ENCODE data around the gene NXN. TPM values are rescaled to one million over a fixed set of nuclear protein-coding genes. Genes with fewer than 3 reads are reported as not detected.

NXN gene
- total RNA-seq, 6 experiments from 2014 or later: 2.7 to 9.5 (median 8.0) TPM

DNA sequence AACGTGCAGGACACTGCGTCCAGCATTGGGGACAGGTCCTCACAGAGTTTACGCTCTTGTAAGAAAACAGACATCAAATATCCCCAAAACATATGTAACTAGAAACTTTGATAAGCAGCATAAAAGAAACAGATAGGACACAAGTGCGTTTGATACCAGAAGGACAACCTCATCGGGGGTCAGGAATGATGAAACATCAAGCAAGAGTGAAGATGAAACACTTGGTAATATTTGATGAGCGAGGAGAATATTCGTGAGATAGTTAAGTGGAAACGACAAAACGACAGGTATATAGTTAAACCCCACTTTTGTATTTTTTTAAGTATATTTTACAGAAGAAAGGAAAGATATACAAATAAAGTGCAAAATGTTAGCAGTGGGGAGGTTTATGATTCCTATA lies 55.9 kb downstream of the NXN start:
- H3K4me1 ChIP-seq: no peaks in the 10 kb centered on the region
- DNase-seq (no peak), ATAC-seq (no peak)
- no peak overlapping the region for H3K4me3 ChIP-seq
- no peaks in the 10 kb centered on the region for H3K27me3 ChIP-seq
- WGBS (ENCODE audit: insufficient coverage, low coverage, low lambda C conversion rate, missing lambda C conversion rate): 61% methylated on average over 9 of the region's 9 CpGs
- no peak overlapping the region for H3K27ac ChIP-seq
- intact Hi-C loops (cut with DNase I): no loop called here
- H3K9me3 ChIP-seq: no peaks in the 10 kb centered on the region
- no peak for TF ChIP-seq POLR2A (IDR thresholded peaks at IDR 0.05)
- TF ChIP-seq CTCF (IDR thresholded peaks at IDR 0.05): no peak
- H3K36me3 ChIP-seq: no peaks in the 10 kb centered on the region

DNA sequence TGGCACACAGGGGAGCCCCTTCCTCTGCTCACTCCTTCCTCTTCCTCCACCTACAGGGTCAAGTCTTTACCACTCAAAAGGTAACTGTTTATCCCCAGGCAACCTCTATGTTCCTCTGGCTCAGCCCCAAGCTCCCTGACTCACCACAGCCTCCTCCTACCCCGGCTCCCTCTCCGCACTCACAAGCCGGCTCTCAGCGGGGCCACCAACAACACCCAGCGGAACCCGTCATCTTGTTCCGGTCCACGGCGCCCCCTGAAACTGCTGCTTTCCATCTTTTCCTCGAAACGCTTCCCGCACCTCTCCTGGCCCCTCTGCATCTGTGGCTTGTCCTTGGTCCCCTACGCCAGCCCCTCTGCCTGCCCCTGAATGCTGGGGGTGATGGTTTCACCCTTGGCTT lies 58.4 kb downstream of the NXN start:
- no peak overlapping the region for H3K4me3 ChIP-seq
- no peaks in the 10 kb centered on the region for H3K9me3 ChIP-seq
- H3K4me1 ChIP-seq: no peaks in the 10 kb centered on the region
- 80% methylated on average over 2 of the region's 13 CpGs for WGBS (ENCODE audit: insufficient coverage, low coverage, low lambda C conversion rate, missing lambda C conversion rate)
- no peaks in the 10 kb centered on the region for H3K36me3 ChIP-seq
- TF ChIP-seq CTCF (IDR thresholded peaks at IDR 0.05): no peak
- no peak for TF ChIP-seq POLR2A (IDR thresholded peaks at IDR 0.05)
- ATAC-seq: no peak
- intact Hi-C loops (cut with DNase I): no loop called here
- DNase-seq: no peak
- H3K27ac ChIP-seq: no peak overlapping the region
- H3K27me3 ChIP-seq: no peaks in the 10 kb centered on the region

- H3K36me3 ChIP-seq: no peaks in the 10 kb centered on the region
- ATAC-seq: no peak
- H3K27ac ChIP-seq: no peak overlapping the region
- H3K4me1 ChIP-seq: no peaks in the 10 kb centered on the region
- no peaks in the 10 kb centered on the region for H3K27me3 ChIP-seq
- 79% methylated on average over 11 of the region's 16 CpGs for WGBS (ENCODE audit: insufficient coverage, low coverage, low lambda C conversion rate, missing lambda C conversion rate)
- no peaks in the 10 kb centered on the region for H3K9me3 ChIP-seq
- intact Hi-C loops (cut with DNase I): no loop called here
- DNase-seq: no peak
- TF ChIP-seq POLR2A (IDR thresholded peaks at IDR 0.05) (no peak), CTCF (IDR thresholded peaks at IDR 0.05) (no peak)
- H3K4me3 ChIP-seq: no peak overlapping the region
Observed at GRCh38 chr17:920190-920589, 59.4 kb downstream of the NXN start.

GRCh38 chr17:917941-918740 lies 61.4 kb downstream of the NXN start:
- Histone ChIP-seq H3K36me3 (no peaks in the 10 kb centered on the region), H3K9me3 (no peaks in the 10 kb centered on the region), H3K27me3 (no peaks in the 10 kb centered on the region), H3K27ac (peak overlapping the region in 1 of 3 donors; percentile 51), H3K4me3 (no peak overlapping the region), H3K4me1 (peaks cover 0 to under 1% (median 0%) of the 10 kb centered on the region in 4 donors)
- intact Hi-C loops (cut with DNase I): no loop called here
- peak; percentile 21 to 49 (median 40) for ATAC-seq
- TF ChIP-seq POLR2A (IDR thresholded peaks at IDR 0.05): no peak
- no peak for TF ChIP-seq CTCF (IDR thresholded peaks at IDR 0.05)
- WGBS (ENCODE audit: insufficient coverage, low coverage, low lambda C conversion rate, missing lambda C conversion rate): 65% methylated on average over 29 of the region's 30 CpGs
- no peak for DNase-seq
